ENCODE data around the gene CKAP5.
A peak's percentile ranks its signal among the peaks of the same experiment; 100 is the strongest.

CKAP5 gene

DNA sequence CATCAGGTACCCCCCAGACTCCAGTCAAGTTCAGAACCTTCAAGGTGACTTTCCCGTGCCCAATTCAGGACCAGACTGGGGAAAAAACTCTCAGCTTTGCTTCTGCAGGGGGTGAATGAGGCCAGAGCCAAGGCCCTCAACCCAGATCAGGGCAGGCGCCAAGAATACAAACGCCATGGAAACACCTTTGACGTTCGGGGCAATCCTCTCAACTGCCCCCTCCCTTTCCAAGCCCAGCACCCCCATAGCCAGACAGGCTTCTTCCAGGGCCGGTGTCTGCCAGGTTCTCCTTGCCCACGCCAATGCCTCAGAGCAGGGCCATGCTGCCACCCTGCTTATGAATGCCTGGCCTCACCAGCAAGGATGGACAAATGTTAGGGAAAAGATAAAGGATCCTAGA, 151.5 kb downstream of the CKAP5 start:
- Histone ChIP-seq H3K9me2 (replicated peaks; ENCODE audit: low read depth, low read length) (no peaks in the 10 kb centered on the region), H3K4me3 (ENCODE audit: low read length, poor library complexity, severe bottlenecking) (no peak overlapping the region), H3K36me3 (ENCODE audit: insufficient read depth, low read length) (peaks cover 7% of the 10 kb centered on the region; the same call in 1 of the 2 replicates), H3K4me2 (ENCODE audit: low read depth, low read length, poor library complexity, severe bottlenecking) (peak overlapping the region; percentile 5), H3K9me3 (ENCODE audit: insufficient read depth, low read depth, low read length) (no peaks in the 10 kb centered on the region), H3K4me1 (ENCODE audit: insufficient read depth, low read length, poor library complexity, severe bottlenecking) (peaks cover 31% of the 10 kb centered on the region), H3F3A (ENCODE audit: low read depth) (no peaks in the 10 kb centered on the region), H2AFZ (ENCODE audit: low read length) (no peak overlapping the region), H4K20me1 (ENCODE audit: insufficient read depth, low read length, poor library complexity, severe bottlenecking) (peaks cover 4% of the 10 kb centered on the region), H3K27me3 (ENCODE audit: insufficient read depth, low read length, poor library complexity, severe bottlenecking) (no peaks in the 10 kb centered on the region), H3K9ac (ENCODE audit: low read depth, low read length, poor library complexity, severe bottlenecking) (peak overlapping the region; percentile 52), H3K79me2 (ENCODE audit: insufficient read depth, low read length) (peaks cover 33% of the 10 kb centered on the region)
- TF ChIP-seq, protein P1, sequence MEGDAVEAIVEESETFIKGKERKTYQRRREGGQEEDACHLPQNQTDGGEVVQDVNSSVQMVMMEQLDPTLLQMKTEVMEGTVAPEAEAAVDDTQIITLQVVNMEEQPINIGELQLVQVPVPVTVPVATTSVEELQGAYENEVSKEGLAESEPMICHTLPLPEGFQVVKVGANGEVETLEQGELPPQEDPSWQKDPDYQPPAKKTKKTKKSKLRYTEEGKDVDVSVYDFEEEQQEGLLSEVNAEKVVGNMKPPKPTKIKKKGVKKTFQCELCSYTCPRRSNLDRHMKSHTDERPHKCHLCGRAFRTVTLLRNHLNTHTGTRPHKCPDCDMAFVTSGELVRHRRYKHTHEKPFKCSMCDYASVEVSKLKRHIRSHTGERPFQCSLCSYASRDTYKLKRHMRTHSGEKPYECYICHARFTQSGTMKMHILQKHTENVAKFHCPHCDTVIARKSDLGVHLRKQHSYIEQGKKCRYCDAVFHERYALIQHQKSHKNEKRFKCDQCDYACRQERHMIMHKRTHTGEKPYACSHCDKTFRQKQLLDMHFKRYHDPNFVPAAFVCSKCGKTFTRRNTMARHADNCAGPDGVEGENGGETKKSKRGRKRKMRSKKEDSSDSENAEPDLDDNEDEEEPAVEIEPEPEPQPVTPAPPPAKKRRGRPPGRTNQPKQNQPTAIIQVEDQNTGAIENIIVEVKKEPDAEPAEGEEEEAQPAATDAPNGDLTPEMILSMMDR (conservative IDR thresholded peaks at IDR 0.05; ENCODE audit: low read length): no peak

DNA sequence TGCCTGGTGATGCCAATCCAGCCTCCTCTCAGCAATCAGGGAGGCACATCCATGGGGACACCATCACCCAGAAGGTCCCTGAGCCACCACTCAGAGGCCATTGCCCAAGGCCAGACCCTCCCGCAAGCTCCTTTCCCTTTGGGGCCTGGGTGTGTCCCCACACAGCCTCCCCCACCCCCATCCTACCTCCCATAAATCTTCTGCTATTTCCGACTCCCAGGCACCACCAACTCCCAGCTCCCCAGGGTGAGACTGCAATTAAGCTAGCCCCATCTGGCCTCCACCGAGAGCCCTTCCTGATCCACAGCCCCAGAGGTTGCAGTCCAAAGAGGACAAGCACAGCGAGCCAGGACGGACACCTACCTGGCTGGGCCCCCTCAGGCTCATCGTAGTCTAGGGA, 152.0 kb downstream of the CKAP5 start:
- TF ChIP-seq, protein P1 (conservative IDR thresholded peaks at IDR 0.05; ENCODE audit: low read length): no peak
- no peak for TF ChIP-seq EZH2phosphoT487 (IDR thresholded peaks at IDR 0.05; ENCODE audit: borderline replicate concordance)
- no peaks in the 10 kb centered on the region for H3F3A ChIP-seq (ENCODE audit: low read depth)
- H3K4me3 ChIP-seq (ENCODE audit: low read length, poor library complexity, severe bottlenecking): no peak overlapping the region
- no peak overlapping the region for H3K9ac ChIP-seq (ENCODE audit: low read depth, low read length, poor library complexity, severe bottlenecking)
- H3K4me2 ChIP-seq (ENCODE audit: low read depth, low read length, poor library complexity, severe bottlenecking): no peak overlapping the region
- no peak overlapping the region for H2AFZ ChIP-seq (ENCODE audit: low read length)
- peaks cover 29% of the 10 kb centered on the region for H3K4me1 ChIP-seq (ENCODE audit: insufficient read depth, low read length, poor library complexity, severe bottlenecking)
- no peaks in the 10 kb centered on the region for H3K27me3 ChIP-seq (ENCODE audit: insufficient read depth, low read length, poor library complexity, severe bottlenecking)
- H3K9me3 ChIP-seq (ENCODE audit: insufficient read depth, low read depth, low read length): no peaks in the 10 kb centered on the region
- peaks cover 28% of the 10 kb centered on the region for H3K79me2 ChIP-seq (ENCODE audit: insufficient read depth, low read length)
- H3K9me2 ChIP-seq (replicated peaks; ENCODE audit: low read depth, low read length): no peaks in the 10 kb centered on the region
- peaks cover 4% of the 10 kb centered on the region for H4K20me1 ChIP-seq (ENCODE audit: insufficient read depth, low read length, poor library complexity, severe bottlenecking)
- peaks cover 7% of the 10 kb centered on the region; the same call in 1 of the 2 replicates for H3K36me3 ChIP-seq (ENCODE audit: insufficient read depth, low read length)

DNA sequence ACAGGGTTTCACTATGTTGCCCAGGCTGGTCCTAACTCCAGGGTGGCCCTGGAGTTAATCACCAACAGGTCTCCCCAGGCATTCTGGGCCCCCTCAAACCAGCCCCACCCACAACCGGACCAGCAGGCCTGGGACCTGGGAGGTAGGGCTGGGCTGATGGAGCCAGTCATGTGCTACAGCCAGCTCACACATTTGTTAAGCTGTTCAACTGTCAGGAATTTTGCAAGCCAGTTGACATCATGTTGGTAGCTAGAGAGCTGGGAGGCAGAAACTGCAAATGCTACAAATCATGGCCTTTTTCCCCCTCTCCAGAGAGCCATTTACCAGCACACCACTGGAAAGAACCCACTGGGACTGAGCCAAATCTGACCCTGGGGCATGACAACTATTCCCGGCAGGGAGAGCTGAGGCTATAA, 152.5 kb downstream of the CKAP5 start:
- Histone ChIP-seq H3K9me3 (ENCODE audit: insufficient read depth, low read depth, low read length) (no peaks in the 10 kb centered on the region), H3K27me3 (ENCODE audit: insufficient read depth, low read length, poor library complexity, severe bottlenecking) (no peaks in the 10 kb centered on the region), H3K36me3 (ENCODE audit: insufficient read depth, low read length) (peaks cover 7% of the 10 kb centered on the region; the same call in 1 of the 2 replicates), H3K9ac (ENCODE audit: low read depth, low read length, poor library complexity, severe bottlenecking) (no peak overlapping the region), H2AFZ (ENCODE audit: low read length) (no peak overlapping the region), H3F3A (ENCODE audit: low read depth) (no peaks in the 10 kb centered on the region), H3K4me1 (ENCODE audit: insufficient read depth, low read length, poor library complexity, severe bottlenecking) (peaks cover 25% of the 10 kb centered on the region), H3K79me2 (ENCODE audit: insufficient read depth, low read length) (peaks cover 23% of the 10 kb centered on the region; the same call in 1 of the 2 replicates), H3K9me2 (replicated peaks; ENCODE audit: low read depth, low read length) (no peaks in the 10 kb centered on the region), H4K20me1 (ENCODE audit: insufficient read depth, low read length, poor library complexity, severe bottlenecking) (peaks cover 4% of the 10 kb centered on the region), H3K4me2 (ENCODE audit: low read depth, low read length, poor library complexity, severe bottlenecking) (no peak overlapping the region), H3K4me3 (ENCODE audit: low read length, poor library complexity, severe bottlenecking) (no peak overlapping the region)
- TF ChIP-seq, protein P1 (conservative IDR thresholded peaks at IDR 0.05; ENCODE audit: low read length): no peak
- no peak for TF ChIP-seq EZH2phosphoT487 (IDR thresholded peaks at IDR 0.05; ENCODE audit: borderline replicate concordance)

Measured in Loucy (cell line).